GM21825 (cell line): ENCODE data around the gene TREML4.
"Not testable (repeated sequence)": the region's sequence is repeated elsewhere in the genome, so short reads cannot be mapped to it uniquely, and the experiment has no call there.

ENCODE experiments used
- ATAC-seq: cut with Tn5 transposase; IDR thresholded peaks from one replicate; pipeline ENCODE4 v1.9.1; 2021; ENCODE audit warnings: mild to moderate bottlenecking, moderate library complexity; ENCODE audit not compliant: unreplicated experiment

Gene TREML4

DNA sequence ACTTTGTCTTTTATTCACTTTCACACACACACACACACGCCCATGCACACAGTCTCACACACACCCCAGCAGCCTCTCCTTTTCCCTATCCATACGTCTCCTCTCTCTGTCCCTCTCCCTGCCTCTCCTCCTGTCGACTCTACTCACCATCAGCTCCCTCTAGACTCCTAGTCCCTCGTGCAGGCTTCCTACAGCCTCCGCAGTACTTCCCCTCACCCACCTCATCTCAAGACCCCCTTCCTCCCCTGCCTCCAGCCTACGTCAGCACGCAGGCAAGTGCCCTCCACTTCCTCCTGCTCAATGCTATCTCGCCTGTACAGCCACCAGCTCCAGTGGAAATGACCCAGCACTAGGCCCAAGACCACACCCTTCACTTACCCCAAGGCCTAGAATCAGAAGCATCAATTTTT is 26.4 kb upstream of the TREML4 start:
- no peak for ATAC-seq

DNA sequence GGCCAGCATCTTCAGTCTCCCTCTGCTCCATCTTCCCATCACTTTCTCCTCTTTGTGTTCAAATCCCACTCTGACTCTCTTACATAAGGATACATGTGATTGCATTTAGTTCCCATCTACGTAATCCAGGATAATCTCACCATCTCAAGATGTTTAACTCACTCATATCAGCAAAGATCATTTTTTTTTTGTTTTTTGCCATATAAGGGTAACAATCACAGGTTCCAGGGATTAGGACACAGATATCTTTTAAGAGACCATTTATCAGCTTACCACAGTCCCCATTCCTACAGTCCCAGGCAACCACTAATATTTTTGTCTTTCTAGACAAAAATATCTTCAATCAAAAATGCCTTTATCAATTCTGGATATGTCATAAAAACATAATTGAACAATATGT is 24.0 kb upstream of the TREML4 start:
- no peak for ATAC-seq

DNA sequence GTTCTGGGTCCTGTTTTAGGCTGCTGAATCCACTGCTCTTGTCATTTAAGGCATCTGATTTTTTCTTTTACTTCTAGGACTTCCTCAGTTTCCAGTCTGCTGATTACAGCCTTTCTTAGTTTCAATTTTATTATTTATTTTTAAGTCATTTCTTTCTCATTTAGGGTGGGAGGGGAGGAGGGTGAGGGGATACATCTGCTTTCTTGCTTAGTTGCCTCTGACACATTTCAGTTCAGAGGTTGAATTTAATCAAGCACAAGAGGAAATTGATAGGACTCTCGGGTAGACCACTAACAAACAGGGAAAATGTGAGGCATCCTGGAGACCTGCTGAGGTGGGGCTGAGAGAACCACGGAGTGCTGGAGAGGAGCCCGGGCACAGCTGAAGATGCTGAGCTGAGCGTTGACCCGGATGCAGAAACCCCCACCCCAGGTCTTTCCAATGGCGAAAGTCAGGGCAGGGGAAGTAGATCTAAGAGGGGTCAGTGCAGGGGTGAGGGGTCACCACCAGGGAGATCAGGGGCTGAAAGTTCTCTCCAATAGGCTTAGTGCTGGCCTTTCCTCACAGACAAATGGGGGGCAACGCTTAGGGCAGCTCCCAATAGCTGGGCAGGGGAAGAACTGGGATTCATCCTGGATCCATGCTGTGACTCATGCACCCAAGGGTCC is 19.6 kb upstream of the TREML4 start:
- no peak for ATAC-seq

DNA sequence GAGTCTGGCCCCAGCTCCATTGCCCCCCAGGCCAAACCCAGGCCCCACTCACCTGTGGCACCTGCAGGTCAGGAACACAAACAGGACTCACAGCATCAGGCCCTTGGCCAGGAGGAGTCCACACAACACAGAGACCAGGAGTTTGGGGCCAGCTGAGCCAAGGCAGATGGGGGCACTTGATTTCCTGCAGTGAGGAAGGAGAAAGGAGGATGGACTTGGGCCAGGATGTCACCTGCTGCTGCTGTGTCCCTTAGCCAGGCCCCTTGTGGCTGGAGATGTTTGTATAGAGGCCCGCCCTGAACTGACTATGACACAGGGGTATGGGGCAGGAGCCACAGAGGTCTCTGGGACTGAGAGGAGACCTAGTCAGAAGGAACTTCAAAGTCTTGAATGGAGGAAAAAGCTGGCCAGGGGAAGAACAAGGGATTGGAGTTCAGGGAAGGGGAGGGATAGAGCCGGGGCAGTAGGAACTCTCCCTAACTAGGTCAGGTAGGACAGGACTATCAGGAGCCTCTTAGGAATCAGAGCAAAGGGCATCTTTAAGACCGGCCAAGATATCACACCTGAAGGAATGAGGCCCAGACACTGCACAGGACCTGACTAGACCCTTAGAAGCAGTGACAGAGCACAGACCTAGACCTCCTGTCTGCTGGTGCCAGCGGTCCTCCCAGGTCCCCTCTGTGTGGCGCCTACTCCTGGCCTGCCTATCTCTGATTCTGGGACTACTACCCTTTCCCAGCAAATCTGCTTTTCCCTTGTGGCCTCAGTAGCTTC is 18.4 kb upstream of the TREML4 start:
- no peak for ATAC-seq

DNA sequence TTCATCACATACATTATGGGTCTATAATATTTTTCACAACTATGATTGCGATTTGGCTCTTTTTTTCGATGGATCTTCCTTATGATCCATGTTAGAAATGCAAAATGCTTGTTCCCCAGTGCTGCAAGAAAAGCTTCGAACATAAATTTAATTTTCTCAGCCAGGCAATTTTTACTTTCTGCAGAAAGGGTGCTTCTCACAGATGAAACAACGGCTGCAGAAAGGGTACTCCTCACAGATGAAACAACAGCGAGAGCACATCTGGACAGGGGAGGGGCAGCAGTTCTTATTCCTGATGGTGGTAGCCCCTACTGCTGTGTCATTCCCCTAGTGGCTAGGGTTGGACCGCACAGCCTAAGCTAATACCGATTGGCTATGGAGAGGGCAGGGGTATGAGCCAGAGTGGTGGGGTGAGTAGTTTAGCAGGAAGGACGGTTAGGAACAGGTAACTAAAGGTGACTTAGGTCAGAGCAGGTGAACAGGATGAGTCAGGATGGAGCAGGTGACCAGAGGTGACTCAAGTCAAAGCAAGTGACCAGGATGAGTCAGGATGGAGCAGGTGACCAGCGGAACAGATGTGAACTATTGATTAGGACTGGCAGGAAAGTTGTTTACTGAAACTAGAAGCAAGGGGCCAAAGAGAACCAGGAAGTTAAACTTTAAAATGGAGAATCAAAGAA is 13.4 kb upstream of the TREML4 start:
- no peak for ATAC-seq

DNA sequence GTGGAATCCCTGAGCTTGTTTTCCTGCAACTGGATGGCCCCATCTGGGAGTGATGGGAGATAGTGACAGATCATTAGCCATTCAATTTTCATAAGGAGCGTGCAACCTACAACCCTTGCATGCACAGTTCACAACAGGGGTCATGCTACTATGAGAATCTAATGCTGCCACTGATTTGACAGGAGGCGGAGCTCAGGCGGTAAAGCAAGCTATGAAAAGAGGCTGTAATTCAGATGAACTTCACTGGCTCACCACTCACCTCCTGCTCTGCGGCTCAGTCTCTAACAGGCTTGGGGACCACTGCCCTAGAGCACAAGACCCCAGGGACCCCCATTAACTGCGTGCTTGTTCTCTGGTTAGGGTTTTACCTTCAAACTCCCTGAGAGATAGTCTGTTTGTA is 12.4 kb upstream of the TREML4 start:
- ATAC-seq: no peak

DNA sequence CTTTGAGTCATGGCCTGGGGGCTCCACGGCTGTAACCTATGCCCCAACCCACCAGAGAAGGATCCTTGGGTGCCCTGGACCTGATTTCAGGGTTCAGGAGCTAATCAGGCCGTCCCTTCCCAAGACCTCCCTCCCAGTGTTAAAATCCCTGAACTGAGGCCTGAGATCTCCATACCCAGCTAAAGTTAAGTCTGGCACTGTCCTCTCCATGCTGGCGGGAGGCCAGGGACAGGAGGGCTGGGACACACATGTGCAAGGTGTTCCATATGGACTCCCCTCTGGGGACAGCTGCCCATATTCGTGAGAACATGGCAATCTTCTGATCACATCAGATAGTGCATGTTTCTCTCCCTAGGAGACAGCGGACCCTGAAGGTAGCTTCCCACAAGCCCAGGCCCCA is 11.5 kb upstream of the TREML4 start:
- ATAC-seq: no peak

DNA sequence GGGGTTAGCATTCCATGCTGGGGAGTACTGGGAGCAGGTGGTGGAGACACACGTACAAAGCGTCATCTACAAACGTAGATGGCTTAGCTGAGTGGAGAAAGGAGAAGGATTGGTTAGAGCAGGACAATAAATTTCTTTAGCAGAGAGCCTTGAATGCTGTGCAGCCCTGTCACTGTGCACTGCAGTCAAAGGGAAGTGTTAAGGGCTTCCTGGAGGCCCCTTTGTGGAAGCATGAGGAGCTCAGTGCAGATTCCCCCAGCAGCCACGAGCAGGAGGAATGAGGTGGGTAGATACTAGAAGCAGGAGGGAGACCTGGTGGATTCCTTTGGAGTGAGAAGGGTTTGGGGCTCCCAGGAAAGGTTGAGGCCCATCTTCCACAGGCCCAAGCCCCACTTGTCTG is 6.1 kb upstream of the TREML4 start:
- ATAC-seq: no peak

DNA sequence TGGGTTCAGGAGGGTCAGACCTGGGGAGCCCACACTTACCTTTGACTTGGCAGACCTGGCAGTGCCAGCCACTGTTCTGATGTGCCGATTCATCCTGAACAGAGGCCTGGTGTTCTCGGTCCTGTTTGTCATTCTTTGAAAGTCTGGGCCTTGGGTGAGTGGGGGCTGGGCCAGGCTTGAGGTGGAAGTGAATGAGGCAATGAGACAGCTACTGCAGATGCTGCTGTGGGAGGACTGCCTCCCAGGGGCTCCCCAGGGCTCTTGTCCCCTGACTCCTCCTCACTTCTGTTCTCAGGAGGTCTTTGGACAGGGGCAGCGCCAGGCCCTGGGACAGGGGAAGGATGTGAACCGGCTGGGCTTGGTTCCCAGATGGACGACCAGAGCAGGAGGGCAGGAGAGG is 5.6 kb upstream of the TREML4 start:
- no peak for ATAC-seq

DNA sequence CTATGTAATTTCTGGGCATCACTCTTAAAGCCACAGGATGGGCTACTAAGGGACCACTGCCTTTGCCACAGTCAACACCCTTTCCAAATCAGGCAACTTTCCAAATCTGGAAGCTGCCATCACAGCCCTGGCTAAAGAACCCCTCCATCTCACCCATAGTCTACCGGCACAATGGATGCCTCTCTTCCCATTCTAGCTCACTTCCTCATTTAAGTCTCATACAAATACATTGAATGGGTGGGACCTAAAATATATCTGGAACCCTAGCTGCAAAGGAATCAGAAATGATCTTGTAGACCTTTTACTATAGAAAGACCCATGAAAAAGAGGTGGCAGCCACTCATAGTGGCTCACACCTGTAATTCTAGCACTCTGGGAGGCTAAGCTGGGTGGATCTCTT is 3.3 kb upstream of the TREML4 start:
- ATAC-seq: no peak

DNA sequence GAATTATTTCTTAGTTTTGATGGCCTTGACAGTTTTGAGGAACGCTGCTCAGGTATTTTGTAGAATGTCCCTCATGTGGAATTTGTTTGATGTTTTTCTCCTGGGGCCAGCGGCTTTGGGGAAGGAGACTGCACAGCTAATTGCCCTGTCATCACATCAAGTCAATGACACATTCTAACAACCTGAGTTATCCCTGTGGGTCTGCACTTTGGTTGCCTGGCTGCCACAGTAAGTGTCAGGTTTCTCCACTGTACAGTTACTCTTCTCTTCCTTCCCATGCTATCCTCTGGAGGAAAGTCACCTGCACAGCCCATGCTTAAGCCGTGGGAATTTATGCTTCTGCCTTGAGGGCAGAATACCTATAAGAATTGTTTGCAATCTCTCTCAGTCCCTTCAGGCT is 1.4 kb upstream of the TREML4 start:
- no peak for ATAC-seq

DNA sequence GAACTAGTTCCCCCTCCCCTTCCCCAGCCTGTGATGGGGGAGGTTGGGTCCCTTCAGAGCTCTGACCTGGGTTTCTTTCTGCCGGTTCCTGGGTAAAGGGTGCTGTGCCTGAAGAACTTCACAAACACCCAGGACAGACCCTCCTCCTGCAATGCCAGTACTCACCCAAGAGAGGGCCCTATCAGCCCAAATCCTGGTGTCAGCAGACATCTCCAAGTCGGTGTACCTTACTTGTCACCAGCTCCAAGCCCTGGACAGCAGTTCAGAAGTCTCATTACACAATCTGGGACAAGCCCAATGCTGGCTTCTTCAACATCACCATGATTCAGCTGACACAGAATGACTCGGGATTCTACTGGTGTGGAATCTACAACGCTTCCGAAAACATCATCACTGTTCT is 467 bp downstream of the TREML4 start:
- ATAC-seq: no peak

DNA sequence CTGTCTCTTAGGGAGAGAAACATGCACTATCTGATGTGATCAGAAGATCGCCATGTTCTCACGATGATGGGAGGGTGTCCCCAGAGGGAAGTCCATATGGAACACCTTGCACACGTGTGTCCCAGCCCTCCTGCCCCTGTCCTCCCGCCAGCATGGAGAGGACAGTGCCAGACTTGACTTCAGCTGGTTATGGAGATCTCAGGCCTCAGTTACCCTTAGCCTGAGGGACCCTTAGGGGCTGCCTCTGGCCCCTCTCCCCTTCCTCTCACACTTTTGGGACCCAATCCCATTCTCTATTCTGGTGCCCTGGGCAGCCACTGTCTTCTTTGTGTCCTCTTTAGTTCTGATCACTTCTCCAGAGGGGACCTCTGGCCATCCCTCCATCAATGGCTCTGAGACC is 1.6 kb downstream of the TREML4 start:
- no peak for ATAC-seq

DNA sequence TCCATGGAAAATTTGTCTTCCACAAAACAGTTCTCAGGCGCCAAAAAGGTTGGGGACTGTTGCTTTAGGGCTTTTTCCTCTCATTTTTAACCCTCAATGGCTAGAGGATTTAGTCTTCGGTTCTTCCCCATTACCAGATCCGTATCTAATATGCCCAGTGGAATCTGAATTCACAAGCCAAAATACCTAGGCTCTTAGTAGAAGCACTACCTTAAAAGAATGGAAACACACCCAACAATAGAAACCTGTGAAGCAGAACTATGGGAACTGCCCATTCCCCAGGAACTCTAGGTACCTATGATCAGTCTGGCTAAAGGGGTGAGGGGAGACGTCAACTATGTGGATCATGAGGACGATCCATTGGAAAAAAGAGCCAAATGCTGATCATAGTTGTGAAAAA is 3.1 kb downstream of the TREML4 start:
- no peak for ATAC-seq

DNA sequence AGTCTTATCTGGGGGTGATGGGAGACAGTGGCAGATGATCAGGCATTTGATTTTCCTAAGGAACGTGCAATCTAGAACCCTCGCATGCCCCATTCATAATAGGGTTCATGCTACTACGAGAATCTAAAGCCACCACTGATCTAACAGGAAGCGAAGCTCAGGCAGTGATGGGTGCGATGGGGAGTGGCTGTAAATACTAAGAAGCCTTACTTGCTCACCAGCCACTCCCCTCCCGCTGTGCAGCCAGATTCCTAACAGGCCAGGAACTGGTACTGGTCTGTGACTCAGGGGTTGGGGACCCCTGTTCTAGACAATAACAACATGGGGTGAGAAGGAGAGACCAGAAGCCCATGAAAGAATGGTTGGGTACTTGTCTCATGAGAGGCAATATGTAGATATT is 4.5 kb downstream of the TREML4 start:
- no peak for ATAC-seq

DNA sequence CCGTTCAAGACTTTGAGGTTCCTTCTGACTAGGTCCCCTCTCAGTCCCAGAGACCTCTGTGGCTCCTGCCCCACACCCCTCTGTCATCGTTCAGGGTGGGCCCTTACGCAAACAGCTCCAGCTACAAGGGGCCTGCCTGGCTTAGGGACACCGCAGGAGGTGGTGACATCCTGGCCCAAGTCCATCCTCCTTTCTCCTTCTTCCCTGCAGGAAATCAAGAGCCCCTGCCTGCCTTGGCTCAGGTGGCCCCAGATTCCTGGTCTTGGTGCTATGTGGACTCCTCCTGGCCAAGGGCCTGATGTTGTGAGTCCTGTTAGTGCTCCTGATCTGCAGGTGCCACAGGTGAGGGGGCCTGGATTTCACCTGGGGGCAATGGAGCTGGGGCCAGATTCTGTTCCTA is 8.1 kb downstream of the TREML4 start:
- no peak for ATAC-seq

DNA sequence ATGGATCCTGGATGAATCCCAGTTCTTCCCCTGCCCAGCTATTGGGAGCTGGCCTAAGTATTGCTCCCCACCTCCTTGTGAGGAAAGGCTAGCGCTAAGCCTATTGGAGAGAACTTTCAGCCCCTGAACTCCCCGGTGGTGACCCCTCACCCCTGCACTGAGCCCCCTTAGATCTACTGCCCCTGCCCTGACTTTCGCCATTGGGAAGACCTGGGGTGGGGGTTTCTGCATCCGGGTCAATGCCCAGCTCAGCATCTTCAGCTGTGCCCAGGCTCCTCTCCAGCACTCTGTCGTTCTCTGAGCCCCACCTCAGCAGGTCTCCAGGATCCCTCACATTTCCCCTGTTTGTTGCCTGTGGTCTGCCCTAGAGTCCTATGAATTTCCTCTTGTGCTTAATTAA is 9.0 kb downstream of the TREML4 start:
- no peak for ATAC-seq

DNA sequence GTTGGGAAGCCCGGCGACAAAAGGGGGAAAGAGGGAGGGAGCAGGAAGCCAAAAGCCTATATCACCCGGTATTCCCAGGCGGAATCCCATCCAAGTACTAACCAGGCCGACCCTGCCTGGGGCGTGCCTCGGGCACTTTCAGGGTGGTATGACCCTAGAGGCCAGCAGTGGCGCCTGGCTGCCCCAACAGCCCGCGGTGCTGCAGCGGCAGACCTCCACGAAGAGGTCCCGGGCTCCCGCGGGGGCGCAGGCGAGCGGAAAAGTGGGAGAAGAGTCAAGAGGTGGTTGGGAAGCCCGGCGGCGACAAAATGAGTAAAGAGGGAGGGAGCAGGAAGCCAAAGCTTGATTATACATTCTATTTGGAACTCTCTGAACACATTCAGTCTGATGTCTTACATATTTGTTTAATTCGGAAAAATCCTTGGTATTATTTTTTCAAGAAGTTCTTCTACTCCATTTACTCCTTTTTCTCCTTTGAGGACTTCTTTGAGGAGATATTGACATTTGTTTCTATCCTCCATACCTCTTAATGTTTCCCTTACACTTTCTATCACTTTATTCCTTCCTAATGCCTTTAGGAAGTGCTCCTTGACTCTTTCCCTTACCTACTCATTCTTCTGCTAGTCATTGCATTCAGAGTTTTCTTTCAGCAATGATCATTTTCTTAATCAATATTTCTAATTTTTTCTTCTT is 11.5 kb downstream of the TREML4 start:
- ATAC-seq: no peak

DNA sequence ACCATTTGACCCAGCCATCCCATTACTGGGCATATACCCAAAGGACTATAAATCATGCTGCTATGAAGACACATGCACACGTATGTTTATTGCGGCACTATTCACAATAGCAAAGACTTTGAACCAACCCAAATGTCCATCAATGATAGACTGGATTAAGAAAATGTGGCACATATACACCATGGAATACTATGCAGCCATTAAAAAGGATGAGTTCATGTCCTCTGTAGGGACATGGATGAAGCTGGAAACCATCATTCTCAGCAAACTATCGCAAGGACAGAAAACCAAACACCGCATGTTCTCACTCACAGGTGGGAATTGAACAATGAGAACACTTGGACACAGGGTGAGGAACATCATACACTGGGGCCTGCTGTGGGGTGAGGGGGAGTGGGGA is 18.4 kb downstream of the TREML4 start:
- ATAC-seq: not testable (repeated sequence)

DNA sequence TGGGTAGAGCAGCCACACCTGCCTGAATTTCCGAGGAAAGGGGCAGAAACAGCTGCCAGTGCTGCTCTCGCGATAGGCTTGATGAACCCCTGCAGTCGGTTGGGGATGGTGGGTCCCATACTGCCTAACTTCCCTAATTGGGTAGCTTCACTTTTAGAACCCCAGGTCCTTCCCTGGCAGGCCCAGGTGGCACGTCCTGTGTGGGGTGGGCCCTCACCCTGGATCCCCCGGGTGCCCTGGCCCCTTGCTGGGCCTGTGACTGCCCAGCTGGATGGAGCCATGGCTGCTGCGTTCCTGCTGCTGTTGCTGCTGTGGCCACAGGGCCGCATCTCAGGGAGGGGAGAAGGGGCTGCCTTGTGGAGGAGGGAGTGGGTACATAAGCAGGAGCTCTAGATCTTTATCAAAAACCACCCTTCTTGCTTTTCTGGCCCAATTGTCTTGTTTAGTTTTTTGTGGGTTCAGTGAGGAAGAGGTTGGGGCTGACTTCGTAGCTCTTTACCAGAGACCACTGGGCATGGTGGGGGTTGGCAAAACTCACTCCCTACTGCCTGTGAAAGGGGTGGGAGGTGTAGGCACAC is 19.2 kb downstream of the TREML4 start:
- no peak for ATAC-seq
